H1 (cell line): ENCODE measurements around the gene SLC20A1. TPM values are rescaled to one million over a fixed set of nuclear protein-coding genes. Genes with fewer than 3 reads are reported as not detected.

ENCODE experiments used
- CTCF ChIA-PET: fragments of 300-600 bp; sonication (Branson Sonifier 250); formaldehyde crosslinking; loops from one replicate; lab custom pipeline; 2021; ENCODE audit not compliant: partially characterized antibody; lab: Charles Lee
- POLR2A ChIA-PET: fragments of 300-600 bp; sonication (Branson Sonifier 250); formaldehyde crosslinking; loops from one replicate; lab custom pipeline; 2021; ENCODE audit warnings: inconsistent platforms; ENCODE audit not compliant: partially characterized antibody; lab: Charles Lee
- DNase-seq, 2 experiments: peaks; one replicate each; pipeline versions ENCODE4 v3.0.0 to v3.0.0-alpha.2; 2010 to 2022; ENCODE audit warnings: low spot score in 2 of 2, low read depth in 1 of 2, mixed read lengths in 1 of 2
- FAIRE-seq: peaks from 2 replicates; lab custom pipeline; 2011; peaks lifted over from hg19 to GRCh38; lab: Jason Lieb, UNC
- H2AFZ ChIP-seq: 2 replicates; pipeline ENCODE4 v1.8.1; 2012; ENCODE audit warnings: low read length, inconsistent platforms
- H2AK5ac ChIP-seq: 2 replicates; pipeline ENCODE4 v1.6.1; 2013; ENCODE audit warnings: low read depth, low read length
- H2BK120ac ChIP-seq: replicated peaks from 2 replicates; pipeline ENCODE3; 2013; ENCODE audit warnings: low read depth, low read length, inconsistent platforms
- H2BK12ac ChIP-seq: 2 replicates; pipeline ENCODE4 v1.6.1; 2013; ENCODE audit warnings: low read depth, low read length
- H2BK15ac ChIP-seq: 2 replicates; pipeline ENCODE4 v1.6.1; 2013; ENCODE audit warnings: low read length
- H2BK20ac ChIP-seq: 2 replicates; pipeline ENCODE4 v1.6.1; 2013; ENCODE audit warnings: low read length
- H2BK5ac ChIP-seq: 2 replicates; pipeline ENCODE4 v1.6.1; 2013; ENCODE audit warnings: low read depth, low read length
- H3K14ac ChIP-seq: 2 replicates; pipeline ENCODE4 v1.6.1; 2013; ENCODE audit warnings: inconsistent platforms; ENCODE audit not compliant: insufficient read length
- H3K18ac ChIP-seq: 2 replicates; pipeline ENCODE4 v1.6.1; 2013; ENCODE audit warnings: low read length; ENCODE audit errors: extremely low read depth
- H3K23ac ChIP-seq: 2 replicates; pipeline ENCODE4 v1.6.1; 2013; ENCODE audit warnings: inconsistent platforms; ENCODE audit not compliant: insufficient read length
- H3K23me2 ChIP-seq: 2 replicates; pipeline ENCODE4 v1.6.1; 2013; ENCODE audit warnings: low read depth, low read length
- H3K27ac ChIP-seq: 2 replicates; pipeline ENCODE4 v1.6.1; 2011; ENCODE audit warnings: low read depth, low read length, inconsistent platforms
- H3K27me3 ChIP-seq, 4 experiments: replicated peaks in 1 of 4; 1 replicate in 1 of 4; 2 replicates in 3 of 4; pipeline versions ENCODE4 v1.6.1 to v1.8.1; 2011 to 2013; ENCODE audit warnings: low read length in 3 of 4, mild to moderate bottlenecking in 3 of 4, inconsistent platforms in 2 of 4, mixed read lengths in 2 of 4, moderate library complexity in 1 of 4; ENCODE audit not compliant: control insufficient read depth in 3 of 4, insufficient read depth in 3 of 4; ENCODE audit errors: extremely low read depth in 1 of 4
- H3K36me3 ChIP-seq, 4 experiments: 2 replicates each; pipeline versions ENCODE4 v1.6.1 to v1.8.1; 2011 to 2013; ENCODE audit warnings: mild to moderate bottlenecking in 4 of 4, low read length in 3 of 4, moderate library complexity in 2 of 4, control low read depth in 1 of 4, inconsistent platforms in 1 of 4; ENCODE audit not compliant: insufficient read depth in 4 of 4, control insufficient read depth in 2 of 4
- H3K4ac ChIP-seq: replicated peaks from 2 replicates; pipeline ENCODE3; 2013; ENCODE audit warnings: low read length, low read depth, mixed read lengths, inconsistent platforms; ENCODE audit not compliant: insufficient read length
- H3K4me1 ChIP-seq, 4 experiments: replicated peaks in 1 of 4; 1 replicate in 1 of 4; 2 replicates in 3 of 4; pipeline versions ENCODE4 v1.6.1 to v1.8.1; 2011 to 2013; ENCODE audit warnings: low read length in 3 of 4, inconsistent platforms in 2 of 4, mixed read lengths in 1 of 4; ENCODE audit not compliant: insufficient read depth in 4 of 4, control insufficient read depth in 3 of 4
- H3K4me2 ChIP-seq, 2 experiments: 2 replicates each; pipeline versions ENCODE4 v1.6.1 to v1.8.1; 2011 to 2013; ENCODE audit warnings: low read depth in 2 of 2, low read length in 2 of 2, control low read depth in 1 of 2, inconsistent platforms in 1 of 2, mild to moderate bottlenecking in 1 of 2; ENCODE audit not compliant: insufficient read depth in 1 of 2
- H3K4me3 ChIP-seq, 4 experiments: fragments of 200-600, 300-600 bp in 1 of 4; sonication (generic), shearing (Covaris generic), sonication (Bioruptor Twin) in 1 of 4; 2 replicates each; pipeline versions ENCODE4 v1.5.1 to v1.8.1; 2011 to 2016; ENCODE audit warnings: low read length in 4 of 4, low read depth in 3 of 4, control low read depth in 2 of 4, inconsistent platforms in 2 of 4, mild to moderate bottlenecking in 2 of 4, mixed read lengths in 1 of 4, moderate library complexity in 1 of 4; ENCODE audit not compliant: insufficient read depth in 2 of 4; ENCODE audit errors: extremely low read depth in 1 of 4
- H3K56ac ChIP-seq: replicated peaks from 2 replicates; pipeline ENCODE3; 2013; ENCODE audit warnings: low read depth, mild to moderate bottlenecking, mixed read lengths, low read length, inconsistent platforms; ENCODE audit not compliant: insufficient read length
- H3K79me1 ChIP-seq: 2 replicates; pipeline ENCODE4 v1.6.1; 2013; ENCODE audit warnings: low read depth, low read length, control low read depth
- H3K79me2 ChIP-seq, 2 experiments: 2 replicates each; pipeline versions ENCODE4 v1.6.1 to v1.8.1; 2012 to 2013; ENCODE audit warnings: low read length in 2 of 2, mild to moderate bottlenecking in 2 of 2, inconsistent platforms in 1 of 2; ENCODE audit not compliant: insufficient read depth in 2 of 2, control insufficient read depth in 1 of 2
- H3K9ac ChIP-seq, 4 experiments: replicated peaks in 1 of 4; 1 replicate in 1 of 4; 2 replicates in 3 of 4; pipeline versions ENCODE4 v1.6.1 to v1.8.1; 2011 to 2013; ENCODE audit warnings: low read depth in 3 of 4, low read length in 3 of 4, control low read depth in 2 of 4, mild to moderate bottlenecking in 2 of 4, moderate library complexity in 2 of 4, inconsistent platforms in 1 of 4; ENCODE audit errors: extremely low read depth in 1 of 4
- H3K9me3 ChIP-seq, 2 experiments: 2 replicates each; pipeline versions ENCODE4 v1.6.1 to v1.8.1; 2012 to 2013; ENCODE audit warnings: mild to moderate bottlenecking in 2 of 2, moderate library complexity in 2 of 2, control low read depth in 1 of 2, inconsistent platforms in 1 of 2, low read depth in 1 of 2, low read length in 1 of 2, mixed read lengths in 1 of 2; ENCODE audit not compliant: insufficient read depth in 2 of 2
- H4K20me1 ChIP-seq, 2 experiments: replicated peaks in 1 of 2; 2 replicates each; pipeline versions ENCODE3 to v1.8.1; 2011 to 2013; ENCODE audit warnings: inconsistent platforms in 2 of 2, low read length in 2 of 2, mild to moderate bottlenecking in 1 of 2; ENCODE audit not compliant: insufficient read depth in 2 of 2, control insufficient read depth in 1 of 2
- H4K5ac ChIP-seq: 2 replicates; pipeline ENCODE4 v1.6.1; 2013; ENCODE audit warnings: low read length, low read depth, mixed read lengths, inconsistent platforms; ENCODE audit not compliant: insufficient read length
- H4K8ac ChIP-seq: 2 replicates; pipeline ENCODE4 v1.8.0; 2013; ENCODE audit warnings: mild to moderate bottlenecking, moderate library complexity, low read length, inconsistent platforms; ENCODE audit not compliant: insufficient read depth; ENCODE audit errors: extremely low read depth
- H4K91ac ChIP-seq: replicated peaks from 2 replicates; pipeline ENCODE3; 2013; ENCODE audit warnings: low read length, mixed read lengths, inconsistent platforms; ENCODE audit not compliant: insufficient read length
- CHD1 ChIP-seq: IDR thresholded peaks from 2 replicates; pipeline ENCODE4 v1.6.1; 2012; ENCODE audit warnings: low read depth, low read length, improper control_type of control experiment
- CREB1 ChIP-seq: IDR thresholded peaks from 2 replicates; pipeline ENCODE4 v1.6.1; 2012; ENCODE audit warnings: inconsistent platforms
- EP300 ChIP-seq, 2 experiments: IDR thresholded peaks; 1 replicate in 1 of 2; 2 replicates in 1 of 2; pipeline ENCODE4 v1.6.1; 2011 to 2012; ENCODE audit warnings: low read depth in 2 of 2, low read length in 2 of 2, mild to moderate bottlenecking in 2 of 2, borderline replicate concordance in 1 of 2, inconsistent platforms in 1 of 2, moderate library complexity in 1 of 2
- JUND ChIP-seq: IDR thresholded peaks from 2 replicates; pipeline ENCODE4 v1.6.1; 2011; ENCODE audit warnings: mild to moderate bottlenecking, improper control_type of control experiment, low read length
- KDM1A ChIP-seq: fragments of 200-600, 300-600 bp; sonication (generic); IDR thresholded peaks from 2 replicates; pipeline ENCODE4 v1.7.1; 2016; ENCODE audit warnings: mild to moderate bottlenecking, low read length, borderline replicate concordance
- POU5F1 ChIP-seq: IDR thresholded peaks from 2 replicates; pipeline ENCODE4 v1.6.1; 2011; ENCODE audit warnings: low read depth, mild to moderate bottlenecking, low read length, moderate library complexity
- RBBP5 ChIP-seq: IDR thresholded peaks from 2 replicates; pipeline ENCODE4 v1.7.1; 2012; ENCODE audit warnings: low read depth, mild to moderate bottlenecking, inconsistent platforms, low read length, moderate library complexity, borderline replicate concordance
- SAP30 ChIP-seq: fragments of 300-600 bp; sonication (generic); IDR thresholded peaks from 2 replicates; pipeline ENCODE4 v1.7.1; 2012; ENCODE audit warnings: low read length, moderate library complexity, mild to moderate bottlenecking, inconsistent platforms; ENCODE audit not compliant: insufficient read depth, insufficient replicate concordance
- SP1 ChIP-seq: IDR thresholded peaks from 2 replicates; pipeline ENCODE4 v1.6.1; 2011; ENCODE audit warnings: low read depth, low read length
- SP2 ChIP-seq: IDR thresholded peaks from 2 replicates; pipeline ENCODE4 v1.6.1; 2012; ENCODE audit warnings: mild to moderate bottlenecking, low read length, inconsistent platforms
- TBP ChIP-seq: IDR thresholded peaks from 2 replicates; pipeline ENCODE4 v1.6.1; 2011; ENCODE audit warnings: low read depth, low read length, improper control_type of control experiment
- YY1 ChIP-seq: IDR thresholded peaks from 2 replicates; pipeline ENCODE4 v1.6.1; 2011; ENCODE audit warnings: low read depth, mild to moderate bottlenecking, low read length
- WGBS, 2 experiments: shearing (Covaris generic) in 1 of 2; methylation state at CpG; one replicate each; pipeline versions ENCODE4 v1.1.6 to v1.1.7; 2013 to 2015; ENCODE audit warnings: low lambda C conversion rate in 2 of 2, mixed read lengths in 2 of 2, inconsistent platforms in 1 of 2, low coverage in 1 of 2, missing lambda C conversion rate in 1 of 2; ENCODE audit not compliant: insufficient replicate concordance in 2 of 2, insufficient coverage in 1 of 2, insufficient read length in 1 of 2; ENCODE audit errors: extremely low coverage in 1 of 2, missing lambda C conversion rate in 1 of 2; 5-methylcytosine and 5-hydroxymethylcytosine counted together
- polyA plus RNA-seq, 7 experiments: library from polyadenylated mRNA; depleted of rRNA in 3 of 7; stranded (reverse) in 5 of 7; unstranded in 2 of 7; fragments of >200 nt in 5 of 7; fragments of 200-250 nt in 2 of 7; gene quantifications; 1 replicate in 5 of 7; 2 replicates in 1 of 7; 4 replicates in 1 of 7; pipeline versions ENCODE4 v1.2.1 to v1.2.3, GENCODE V29; 2011 to 2013; ENCODE audit warnings: missing spikeins in 2 of 7, mixed read lengths in 2 of 7
- total RNA-seq: library from RNA; stranded (reverse); fragmentation: NEBNext Ultra II Directional; extraction: Animal tissue kit (Norgen Biotek cat#: 25700); gene quantifications from 2 replicates; pipeline ENCODE4 v1.2.1, GENCODE V29; 2021

Gene SLC20A1
- total and polyA plus RNA-seq, 2 of the 8 experiments (the other 6 are each of a cell fraction or from before 2014, with no cell fraction given): 42.6 to 105 TPM

DNA sequence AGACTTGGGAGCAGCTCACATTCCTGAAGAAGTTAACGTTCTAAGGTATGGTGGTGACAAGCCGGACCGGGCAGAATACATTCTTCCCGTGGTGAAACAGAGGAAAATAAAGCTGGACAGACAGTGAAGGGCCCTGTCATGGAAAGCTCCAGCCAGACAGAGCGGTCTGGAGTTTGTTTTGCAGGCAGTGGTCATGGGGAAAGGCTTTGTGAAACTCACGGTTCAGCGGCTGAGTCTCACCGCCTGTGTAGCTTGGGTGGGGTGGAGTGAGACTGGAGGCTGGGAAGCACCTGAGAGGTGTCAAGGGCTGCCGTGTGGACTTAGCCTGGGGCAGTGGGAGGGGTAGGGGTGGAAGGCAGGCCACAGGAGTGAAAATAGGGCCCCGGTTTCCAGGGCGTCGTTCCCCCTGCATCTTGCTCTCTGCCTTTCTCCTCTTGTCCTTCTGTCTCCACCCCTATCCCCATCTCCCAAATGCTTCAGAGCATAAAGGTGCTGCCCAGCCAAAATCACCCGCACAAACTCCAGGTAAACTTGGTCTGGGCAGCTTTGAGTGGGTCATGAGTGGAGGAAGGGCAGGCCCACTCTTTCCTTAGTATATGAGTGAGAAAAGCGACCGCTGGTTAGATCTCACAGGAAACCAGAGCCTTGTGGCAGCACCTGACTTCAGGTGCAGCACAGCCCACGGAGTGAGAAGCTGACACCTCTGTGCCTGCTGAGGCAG lies 11.4 kb upstream of the SLC20A1 start:
- H2BK15ac ChIP-seq: no peak overlapping the region
- no peak overlapping the region for H2BK5ac ChIP-seq
- FAIRE-seq: no peak
- H3K27me3 ChIP-seq: no peaks in the 10 kb centered on the region
- no peak overlapping the region for H3K56ac ChIP-seq
- no peak overlapping the region for H3K4ac ChIP-seq
- H3K14ac ChIP-seq: no peak overlapping the region
- H4K8ac ChIP-seq: peak overlapping the region; percentile 9; the same call in 1 of the 2 replicates
- no peak overlapping the region for H4K5ac ChIP-seq
- no peaks in the 10 kb centered on the region; the same call in 1 of the 2 replicates for H3K23me2 ChIP-seq
- H3K27ac ChIP-seq: no peak overlapping the region; the same call in 1 of the 2 replicates
- no peaks in the 10 kb centered on the region for H3K79me2 ChIP-seq
- H3K4me2 ChIP-seq: no peak overlapping the region
- 90% methylated on average over 16 of the region's 16 CpGs; no CpG with 5 or more reads in 1 of the 2 experiments for WGBS, 2 experiments
- H4K20me1 ChIP-seq: no peaks in the 10 kb centered on the region
- H3K23ac ChIP-seq: no peak overlapping the region
- H3K79me1 ChIP-seq: no peaks in the 10 kb centered on the region; the same call in 1 of the 2 replicates
- H2BK20ac ChIP-seq: no peak overlapping the region
- CTCF ChIA-PET: interaction anchor here (0.6 to 5.6 kb wide), 8 partner anchors 11 to 103 kb away, joined by 3 to 32 read pairs (median 4); partner anchors contain the start of genes NT5DC4 and SLC20A1
- TF ChIP-seq SAP30 (no peak), TBP (no peak), SP1 (no peak), JUND (no peak), YY1 (no peak), POU5F1 (no peak), RBBP5 (no peak), CHD1 (no peak), KDM1A (no peak), CREB1 (no peak), EP300 (IDR thresholded peaks at IDR 0.05; ENCODE audit: borderline replicate concordance in 1 of 2, low read depth in 2 of 2, low read length in 2 of 2) (no peak), SP2 (no peak)
- TF ChIP-seq, all 59 proteins: peak for 0
- Histone ChIP-seq H4K91ac (no peak overlapping the region), H2BK12ac (no peak overlapping the region), H2AK5ac (no peak overlapping the region), H3K36me3 (no peaks in the 10 kb centered on the region), H2AFZ (no peak overlapping the region), H3K18ac (no peak overlapping the region), H3K4me1 (peaks cover 0 to 10% (median 6%) of the 10 kb centered on the region in 4 experiments; a peak in 4 of 7 replicates), H3K4me3 (no peak overlapping the region), H3K9me3 (no peaks in the 10 kb centered on the region), H2BK120ac (no peak overlapping the region), H3K9ac (no peak overlapping the region)
- POLR2A ChIA-PET: interaction anchor here (0.7 to 5.9 kb wide), 3 partner anchors 12 to 514 kb away, joined by 3 to 40 read pairs (median 3); partner anchors contain the start of gene SLC20A1
- no peak for DNase-seq
